ENCODE measurements around the gene SPRED3. TPM values are rescaled to one million over a fixed set of nuclear protein-coding genes. Genes with fewer than 3 reads are reported as not detected.

Gene SPRED3
- total RNA-seq, 1 donor from 2014 or later = 8.7 TPM

DNA sequence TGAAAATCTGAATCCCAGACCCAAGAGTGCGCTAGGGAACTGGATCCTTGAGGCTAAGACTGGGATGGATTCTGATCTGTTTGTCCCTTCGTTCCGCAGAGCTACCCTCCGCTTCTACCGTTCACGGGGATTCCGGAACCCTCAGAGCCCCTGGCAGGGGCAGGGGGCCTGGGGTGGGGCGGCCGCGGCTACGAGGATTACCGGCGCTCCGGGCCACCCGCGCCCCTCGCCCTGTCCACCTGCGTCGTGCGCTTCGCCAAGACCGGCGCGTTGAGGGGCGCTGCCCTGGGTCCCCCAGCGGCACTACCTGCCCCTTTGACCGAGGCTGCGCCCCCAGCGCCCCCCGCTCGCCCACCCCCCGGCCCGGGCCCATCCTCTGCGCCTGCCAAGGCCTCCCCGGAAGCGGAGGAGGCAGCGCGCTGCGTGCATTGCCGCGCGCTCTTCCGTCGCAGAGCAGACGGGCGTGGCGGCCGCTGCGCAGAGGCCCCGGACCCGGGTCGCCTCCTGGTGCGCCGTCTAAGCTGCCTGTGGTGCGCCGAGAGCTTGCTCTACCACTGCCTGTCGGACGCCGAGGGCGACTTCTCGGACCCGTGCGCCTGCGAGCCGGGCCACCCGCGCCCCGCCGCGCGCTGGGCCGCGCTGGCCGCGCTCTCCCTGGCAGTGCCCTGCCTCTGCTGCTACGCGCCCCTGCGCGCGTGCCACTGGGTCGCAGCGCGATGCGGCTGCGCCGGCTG is 7.1 kb downstream of the SPRED3 start:
- Mint-ChIP-seq H3K27me3 (ENCODE audit: unreplicated experiment) (peaks cover 37% of the 10 kb centered on the region), H3K9me3 (ENCODE audit: unreplicated experiment) (peaks cover 6% of the 10 kb centered on the region), H3K36me3 (ENCODE audit: unreplicated experiment) (peaks cover 14% of the 10 kb centered on the region), H3K4me1 (ENCODE audit: low read depth, unreplicated experiment) (peaks cover 4% of the 10 kb centered on the region), H3K27ac (ENCODE audit: unreplicated experiment) (no peak overlapping the region), H3K4me3 (ENCODE audit: unreplicated experiment) (no peak overlapping the region)
- no peak for TF ChIP-seq CTCF (IDR thresholded peaks at IDR 0.05; ENCODE audit: partially characterized antibody, unreplicated experiment)
- DNase-seq = peak; percentile 41

- Mint-ChIP-seq H3K27ac (ENCODE audit: unreplicated experiment) (no peak overlapping the region), H3K4me3 (ENCODE audit: unreplicated experiment) (no peak overlapping the region), H3K9me3 (ENCODE audit: unreplicated experiment) (peaks cover 8% of the 10 kb centered on the region), H3K36me3 (ENCODE audit: unreplicated experiment) (peaks cover 7% of the 10 kb centered on the region), H3K27me3 (ENCODE audit: unreplicated experiment) (peaks cover 25% of the 10 kb centered on the region), H3K4me1 (ENCODE audit: low read depth, unreplicated experiment) (peaks cover 2% of the 10 kb centered on the region)
- no peak for TF ChIP-seq CTCF (IDR thresholded peaks at IDR 0.05; ENCODE audit: partially characterized antibody, unreplicated experiment)
- DNase-seq = no peak
These were observed 10.6 kb downstream of the SPRED3 start for GRCh38 chr19:38399081-38399480.

GRCh38 chr19:38399537-38399936 is 11.0 kb downstream of the SPRED3 start:
- Mint-ChIP-seq H3K36me3 (ENCODE audit: unreplicated experiment) (peaks cover 7% of the 10 kb centered on the region), H3K4me1 (ENCODE audit: low read depth, unreplicated experiment) (peaks cover 2% of the 10 kb centered on the region), H3K27me3 (ENCODE audit: unreplicated experiment) (peaks cover 24% of the 10 kb centered on the region), H3K4me3 (ENCODE audit: unreplicated experiment) (peak overlapping the region; percentile 55), H3K9me3 (ENCODE audit: unreplicated experiment) (peaks cover 7% of the 10 kb centered on the region), H3K27ac (ENCODE audit: unreplicated experiment) (no peak overlapping the region)
- no peak for TF ChIP-seq CTCF (IDR thresholded peaks at IDR 0.05; ENCODE audit: partially characterized antibody, unreplicated experiment)
- DNase-seq = no peak

- peaks cover 2% of the 10 kb centered on the region for H3K4me1 Mint-ChIP-seq (ENCODE audit: low read depth, unreplicated experiment)
- TF ChIP-seq CTCF (IDR thresholded peaks at IDR 0.05; ENCODE audit: partially characterized antibody, unreplicated experiment) = no peak
- H3K9me3 Mint-ChIP-seq (ENCODE audit: unreplicated experiment) = peaks cover 7% of the 10 kb centered on the region
- no peak overlapping the region for H3K27ac Mint-ChIP-seq (ENCODE audit: unreplicated experiment)
- peaks cover 7% of the 10 kb centered on the region for H3K36me3 Mint-ChIP-seq (ENCODE audit: unreplicated experiment)
- no peak for DNase-seq
- H3K27me3 Mint-ChIP-seq (ENCODE audit: unreplicated experiment) = peaks cover 22% of the 10 kb centered on the region
- no peak overlapping the region for H3K4me3 Mint-ChIP-seq (ENCODE audit: unreplicated experiment)
These were observed 11.9 kb downstream of the SPRED3 start for GRCh38 chr19:38400361-38400760.

DNA sequence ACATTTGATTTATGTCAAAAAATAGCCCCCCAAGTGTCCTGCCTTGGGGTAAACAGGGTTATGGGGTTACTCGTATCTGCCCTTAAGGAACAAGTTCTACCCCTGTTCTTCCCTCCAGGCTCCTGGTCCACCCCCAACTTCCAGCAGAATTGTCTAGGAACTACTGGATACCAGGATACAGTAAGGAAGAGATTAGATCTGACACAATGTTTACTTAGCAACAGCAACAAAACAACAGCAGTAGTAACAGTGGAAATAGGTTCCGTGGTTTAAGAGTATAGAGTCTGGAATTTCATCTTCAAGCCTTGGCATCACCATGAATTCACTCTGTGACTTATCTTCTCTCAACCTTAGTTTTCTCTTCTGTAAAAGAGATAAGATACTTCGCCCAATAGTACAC is 12.7 kb downstream of the SPRED3 start:
- peaks cover 2% of the 10 kb centered on the region for H3K4me1 Mint-ChIP-seq (ENCODE audit: low read depth, unreplicated experiment)
- peaks cover 7% of the 10 kb centered on the region for H3K9me3 Mint-ChIP-seq (ENCODE audit: unreplicated experiment)
- peaks cover 22% of the 10 kb centered on the region for H3K27me3 Mint-ChIP-seq (ENCODE audit: unreplicated experiment)
- H3K27ac Mint-ChIP-seq (ENCODE audit: unreplicated experiment) = peak overlapping the region; percentile 17
- DNase-seq = no peak
- H3K36me3 Mint-ChIP-seq (ENCODE audit: unreplicated experiment) = peaks cover 7% of the 10 kb centered on the region
- TF ChIP-seq CTCF (IDR thresholded peaks at IDR 0.05; ENCODE audit: partially characterized antibody, unreplicated experiment) = no peak
- no peak overlapping the region for H3K4me3 Mint-ChIP-seq (ENCODE audit: unreplicated experiment)

Measured in glutamatergic neuron (in vitro differentiated cells).